Hypothalamus (tissue), 51 donors: ENCODE data around the gene PCNP.
"Not testable (repeated sequence)": the region's sequence is repeated elsewhere in the genome, so short reads cannot be mapped to it uniquely, and the experiment has no call there.

Experiments
- DNase-seq, 51 donors: peaks; one replicate each; lab custom pipeline; 2025; lab: John Stamatoyannopoulos, UW

The PCNP gene

DNA sequence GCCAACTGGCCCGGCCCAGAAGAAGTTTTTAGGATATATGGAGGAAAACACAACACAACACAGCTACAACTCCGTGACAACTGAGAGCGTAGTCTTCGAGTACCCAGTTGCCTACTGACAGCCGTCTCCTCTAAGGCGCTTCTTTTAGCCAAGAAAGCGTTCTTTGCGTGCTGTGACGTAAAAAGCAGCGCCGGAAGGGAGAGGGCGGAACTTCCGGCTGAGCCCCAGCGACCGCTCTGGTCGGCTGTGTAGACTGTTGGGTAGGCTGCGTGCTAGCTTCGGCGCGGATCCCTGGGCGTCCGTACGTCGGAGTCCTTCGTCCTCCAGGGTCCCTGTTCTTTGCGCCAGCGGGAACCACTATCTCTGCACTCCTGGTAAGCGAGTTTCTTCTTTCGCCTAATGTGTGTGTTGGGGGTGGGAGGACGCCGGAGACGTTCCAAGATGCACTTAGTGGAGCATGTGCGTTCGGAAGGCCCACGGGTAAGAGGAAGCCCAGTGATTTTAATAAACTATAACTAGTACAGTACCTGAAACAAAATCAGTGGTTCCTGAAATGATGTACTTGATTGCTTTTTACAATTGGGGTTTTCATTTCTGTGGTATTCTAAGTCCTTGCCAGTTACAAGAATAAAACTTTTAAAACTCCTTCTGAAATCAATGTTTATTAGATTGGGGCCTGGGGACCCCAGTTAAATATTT is 12.2 kb upstream of the PCNP start, which contains the start of gene TRMT10C:
TRMT10C (plus strand) TSS at position 239 of the 699 bp plus-strand sequence. CDS start 2,914 bp downstream, outside the sequence.
- DNase-seq = peak; percentile 39 to 93 (median 82)

DNA sequence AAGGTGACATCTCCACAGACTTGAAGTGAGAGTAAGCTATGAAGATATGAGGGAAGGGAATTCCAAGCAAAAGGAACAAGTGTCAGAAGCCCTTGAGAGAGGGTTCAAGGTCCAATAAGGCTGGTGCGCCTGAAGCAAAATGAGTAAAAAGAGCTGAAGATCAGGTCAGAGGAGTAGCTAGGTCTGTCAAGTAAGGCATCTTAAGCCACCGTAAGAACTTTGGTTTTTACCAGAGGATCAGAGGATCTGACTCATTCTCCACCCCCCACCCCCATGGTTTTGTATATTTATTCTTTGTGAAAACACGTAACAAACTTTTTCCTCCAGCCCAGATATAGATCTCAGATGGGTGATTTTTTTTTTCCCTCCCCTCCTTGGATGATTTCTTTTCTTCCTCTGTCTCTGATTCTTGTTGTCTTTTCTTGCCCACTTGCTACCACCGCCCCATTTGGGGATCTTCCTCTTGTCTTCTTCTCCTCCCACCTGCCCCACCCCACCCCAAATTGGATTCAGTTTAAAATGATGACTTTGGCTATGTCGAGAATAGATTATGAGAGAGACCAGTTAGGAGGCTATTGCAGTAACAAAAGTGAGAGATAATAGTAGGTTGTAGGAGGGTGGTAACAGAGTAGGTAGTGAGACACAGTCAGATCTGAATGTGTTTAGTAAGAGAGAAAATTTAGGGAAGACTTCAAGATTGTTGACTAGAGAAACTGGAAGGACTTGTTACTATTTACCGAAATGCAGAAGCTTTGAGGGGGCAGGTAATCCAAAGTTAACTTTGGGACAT is 6.3 kb upstream of the PCNP start:
- no peak for DNase-seq

DNA sequence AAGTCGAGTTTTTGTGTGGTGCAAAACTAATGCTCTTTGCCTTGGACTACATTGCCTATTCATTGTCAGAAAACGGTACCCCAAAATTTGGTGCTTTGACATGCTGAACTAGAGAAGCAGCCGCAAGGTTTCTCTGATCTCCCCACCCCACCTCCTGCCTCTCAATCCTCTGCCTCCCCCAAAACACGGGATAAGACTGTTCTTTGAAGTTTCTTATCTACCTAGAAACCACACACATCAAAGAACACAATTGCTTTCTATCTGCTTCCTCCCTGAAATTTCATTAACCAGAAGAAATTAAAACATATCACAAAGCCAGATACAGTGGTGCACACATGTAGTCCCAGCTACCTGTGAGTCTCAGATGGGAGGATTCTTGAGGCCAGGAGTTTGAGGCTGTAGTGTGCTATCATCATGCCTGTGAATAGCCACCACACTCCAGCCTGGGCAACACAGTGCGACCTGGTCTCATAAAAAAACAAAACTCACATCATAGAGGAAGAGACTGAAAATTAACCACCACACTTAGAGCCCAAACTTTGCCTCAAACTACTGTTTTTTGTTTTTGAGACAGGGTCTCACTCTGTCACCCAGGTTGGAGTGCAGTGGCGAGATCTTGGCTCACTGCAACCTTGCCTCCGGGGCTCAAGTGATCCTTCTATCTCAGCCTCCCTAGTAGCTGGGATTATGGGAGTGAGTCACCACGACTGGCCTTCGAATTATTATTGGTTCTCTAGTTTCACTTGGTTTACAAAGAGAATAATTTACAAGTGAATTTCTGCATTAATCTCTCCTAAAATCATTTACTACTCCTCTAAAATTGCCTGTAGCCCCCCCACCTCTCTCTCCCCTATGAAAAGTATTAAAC is 2.7 kb upstream of the PCNP start:
- no peak for DNase-seq

DNA sequence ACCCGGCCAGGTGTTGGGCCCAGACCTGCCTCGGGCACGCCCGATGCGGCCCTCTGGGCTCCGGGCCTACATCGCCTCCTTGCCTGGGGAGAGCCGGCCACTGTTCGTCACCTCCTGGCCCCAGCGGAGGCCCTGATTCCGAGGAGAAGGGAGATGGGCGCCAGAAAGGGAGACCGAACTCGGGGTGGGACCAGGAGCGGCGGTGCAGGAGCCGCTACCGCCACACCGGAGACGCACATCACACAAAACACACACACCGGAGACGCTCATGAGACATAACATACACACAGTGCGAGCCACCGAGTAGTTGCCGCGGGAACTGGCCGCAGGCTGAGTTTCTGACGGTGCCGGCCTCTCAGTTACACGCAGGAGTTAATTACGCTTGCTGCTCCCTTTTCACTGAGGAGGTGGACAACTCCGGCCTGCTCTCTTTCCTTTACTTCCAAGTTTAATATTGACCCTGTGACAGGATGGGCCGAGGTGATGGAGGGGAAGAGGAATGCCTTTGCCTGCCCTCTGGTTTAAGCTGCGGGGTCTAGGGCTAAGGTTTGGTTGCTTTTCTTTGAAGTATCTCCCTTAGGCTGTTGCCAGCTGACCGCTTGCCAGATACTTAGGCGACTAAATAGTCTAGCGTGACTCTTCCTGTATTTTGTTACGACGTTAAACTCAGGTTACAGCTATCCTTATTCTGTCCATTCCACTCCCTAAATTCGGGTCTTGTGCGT is 570 bp downstream of the PCNP start:
- DNase-seq = peak in 33 of 51 donors; percentile 16 to 85 (median 48)

DNA sequence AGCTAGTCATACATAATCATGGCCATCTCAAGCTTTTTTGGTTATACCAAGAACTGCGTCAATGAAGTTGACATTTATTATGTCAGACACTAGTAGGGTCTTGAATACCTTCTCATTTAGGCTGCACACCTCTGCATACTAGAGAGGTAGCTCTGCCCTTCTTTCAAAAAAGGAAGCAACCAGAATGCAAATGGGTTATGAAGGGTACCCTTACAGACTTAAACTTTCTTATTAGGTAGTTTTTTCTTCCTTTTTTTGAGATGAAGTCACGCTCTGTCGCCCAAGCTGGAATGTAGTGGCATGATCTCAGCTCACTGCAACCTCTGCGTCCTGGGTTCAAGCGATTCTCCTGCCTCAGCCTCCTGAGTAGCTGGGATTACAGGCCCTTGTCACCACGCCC is 3.3 kb downstream of the PCNP start:
- no peak for DNase-seq

DNA sequence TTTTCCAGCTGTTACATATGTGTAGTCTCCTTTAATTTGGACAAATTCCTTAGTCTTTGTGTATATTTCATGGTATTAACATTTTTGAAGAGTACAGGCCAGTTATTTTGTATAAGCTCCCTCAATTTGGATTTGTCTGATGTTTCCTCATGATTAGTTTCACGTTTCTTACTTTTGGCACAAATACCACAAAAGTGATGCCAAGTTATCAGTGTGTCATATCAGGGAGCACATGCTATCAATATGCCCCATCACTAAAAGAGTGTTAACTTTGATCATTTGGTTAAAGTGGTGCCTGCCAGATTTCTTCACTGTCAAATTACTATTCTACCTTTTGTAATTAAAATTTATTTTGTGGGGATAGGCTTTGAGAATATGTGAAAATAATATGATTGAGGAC is 14.6 kb downstream of the PCNP start:
- no peak for DNase-seq

DNA sequence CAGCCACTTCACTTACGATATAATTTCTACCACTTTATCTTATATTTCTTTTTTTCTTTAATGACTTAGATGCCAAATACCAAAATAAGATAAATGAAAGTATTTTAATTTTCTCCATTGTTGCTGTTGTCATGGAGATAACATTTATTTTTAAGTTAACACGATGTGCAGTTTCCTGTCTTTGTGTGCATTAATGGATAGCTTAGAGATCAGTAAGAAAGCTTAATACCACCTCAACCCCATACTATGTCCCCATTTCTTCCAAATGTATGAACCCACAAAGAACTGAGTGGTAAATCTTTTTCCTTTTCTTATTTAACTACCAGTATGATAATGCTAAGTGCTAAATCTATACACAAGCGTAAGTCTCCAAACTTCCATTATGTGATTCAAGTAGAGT is 17.1 kb downstream of the PCNP start:
- DNase-seq = no peak

DNA sequence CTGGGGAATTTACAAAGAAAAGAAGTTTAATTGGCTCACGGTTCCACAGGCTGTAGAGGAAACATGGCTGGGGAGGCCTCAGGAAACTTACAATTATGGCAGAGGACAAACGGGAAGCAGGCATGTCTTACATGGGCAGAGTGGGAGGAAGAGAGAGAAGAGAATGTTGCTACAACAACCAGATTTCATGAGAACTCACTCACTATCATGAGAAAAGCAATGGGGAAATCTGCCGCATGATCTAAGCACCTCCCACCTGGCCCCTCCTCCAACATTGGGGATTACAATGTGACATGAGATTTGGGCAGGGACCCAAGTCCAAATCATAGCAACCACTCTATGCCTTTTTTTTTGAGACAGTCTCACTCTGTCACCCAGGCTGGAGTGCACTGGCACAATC is 28.8 kb downstream of the PCNP start:
- DNase-seq = no peak

DNA sequence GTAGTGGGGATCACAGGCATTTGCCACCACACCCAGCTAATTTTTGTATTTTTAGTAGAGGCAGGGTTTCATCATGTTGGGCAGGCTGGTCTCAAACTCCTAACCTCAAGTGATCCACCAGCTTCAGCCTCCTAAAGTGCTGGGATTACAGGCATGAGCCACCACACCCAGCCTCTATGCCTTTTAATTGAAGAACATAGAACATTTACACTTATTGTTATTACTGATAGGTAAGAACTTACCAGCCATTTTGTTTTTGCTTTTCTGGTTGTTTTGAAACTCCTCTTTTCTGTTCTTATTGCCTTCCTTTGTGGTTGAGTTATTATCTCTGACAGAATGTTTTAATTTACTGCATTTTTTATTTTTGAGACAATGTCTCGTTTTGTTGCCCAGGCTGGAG is 29.2 kb downstream of the PCNP start:
- DNase-seq = no peak

DNA sequence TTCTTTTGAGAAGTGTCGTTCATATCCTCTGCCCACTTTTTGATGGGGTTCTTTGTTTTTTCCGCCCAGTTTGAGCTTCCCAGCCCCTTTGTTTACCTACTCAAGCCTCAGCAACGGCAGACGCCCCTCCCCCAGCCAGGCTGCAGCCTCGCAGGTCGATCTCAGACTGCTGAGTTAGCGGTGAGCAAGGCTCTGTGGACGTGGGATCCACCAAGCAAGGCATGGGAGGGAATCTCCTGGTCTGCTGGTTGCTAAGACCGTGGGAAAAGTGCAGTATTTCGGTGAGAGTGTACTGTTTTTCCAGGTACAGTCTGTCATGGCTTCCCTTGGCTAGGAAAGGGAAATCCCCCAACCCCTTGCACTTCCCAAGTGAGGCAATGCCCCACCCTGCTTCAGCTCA is 31.4 kb downstream of the PCNP start:
- not testable (repeated sequence) for DNase-seq

DNA sequence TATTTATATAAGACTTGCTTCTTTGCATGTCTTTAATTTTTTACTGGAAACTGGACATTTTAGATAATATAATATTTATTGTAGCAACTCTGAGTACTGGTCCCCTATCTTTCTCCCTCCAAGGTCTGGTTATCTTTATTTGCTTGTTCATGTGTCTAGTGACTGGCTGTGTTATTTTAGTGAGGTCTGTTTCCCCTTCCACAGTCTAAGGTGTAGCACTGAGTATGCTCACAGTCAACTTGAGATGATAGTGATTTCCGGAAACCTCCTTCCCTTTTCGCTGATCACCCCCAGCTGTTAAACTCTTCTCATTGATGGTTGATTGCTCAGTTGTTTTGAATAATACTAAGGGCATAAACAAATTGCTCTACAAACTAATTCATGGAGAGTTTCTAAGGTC is 37.0 kb downstream of the PCNP start:
- no peak for DNase-seq

DNA sequence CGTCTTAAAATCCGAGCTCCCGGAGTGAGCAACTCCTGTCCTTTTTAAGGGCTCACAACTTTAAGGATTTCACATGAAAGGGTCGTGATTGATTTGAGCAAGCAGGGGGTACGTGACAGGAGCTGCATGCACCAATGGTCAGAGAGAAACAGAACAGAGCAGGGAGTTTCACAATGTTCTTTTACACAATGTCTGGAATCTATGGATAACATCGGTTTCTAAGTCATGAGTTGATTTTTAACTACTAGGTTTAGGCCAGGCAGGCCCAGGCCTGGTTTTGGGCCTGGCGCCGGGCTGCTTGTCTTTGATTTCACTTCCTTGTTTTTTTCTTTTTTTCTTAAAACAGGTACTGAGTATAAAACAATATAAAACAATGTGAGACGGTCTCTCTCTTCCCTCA is 39.0 kb downstream of the PCNP start:
- not testable (repeated sequence) for DNase-seq

DNA sequence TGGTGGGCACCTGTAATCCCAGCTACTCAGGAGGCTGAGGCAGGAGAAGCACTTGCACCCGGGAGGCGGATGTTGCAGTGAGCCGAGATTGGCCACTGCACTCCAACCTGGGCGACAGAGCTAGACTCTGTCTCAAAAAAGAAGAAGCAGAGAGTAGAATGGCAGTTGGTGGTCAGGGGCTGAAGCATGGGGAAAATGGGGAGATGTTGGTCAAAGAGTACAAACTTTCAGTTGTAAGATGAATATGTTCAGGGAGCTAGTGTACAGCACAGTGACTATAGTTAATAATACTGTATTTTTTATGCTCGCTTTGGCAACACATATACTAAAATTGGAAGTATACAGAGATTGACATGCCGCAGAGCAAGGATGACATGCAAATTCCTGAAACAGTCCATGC is 41.5 kb downstream of the PCNP start:
- DNase-seq = no peak

DNA sequence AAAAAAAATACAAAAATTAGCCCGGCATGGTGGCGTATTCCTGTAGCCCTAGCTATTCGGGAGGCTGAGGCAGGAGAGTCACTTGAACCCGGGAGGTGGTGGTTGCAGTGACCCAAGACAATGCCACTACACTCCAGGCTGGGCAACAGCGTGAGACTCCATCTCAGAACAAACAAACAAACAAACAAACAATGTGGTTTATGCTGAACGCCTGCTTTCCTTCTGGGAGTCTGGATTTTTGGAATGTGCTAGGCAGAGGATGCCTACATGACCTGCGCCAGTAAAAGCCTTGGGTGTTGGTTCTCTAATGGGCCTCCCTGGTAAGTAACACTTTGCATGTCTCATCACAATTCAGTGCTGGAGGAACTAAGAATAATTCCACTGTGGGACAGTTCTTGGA is 43.5 kb downstream of the PCNP start:
- DNase-seq = no peak

DNA sequence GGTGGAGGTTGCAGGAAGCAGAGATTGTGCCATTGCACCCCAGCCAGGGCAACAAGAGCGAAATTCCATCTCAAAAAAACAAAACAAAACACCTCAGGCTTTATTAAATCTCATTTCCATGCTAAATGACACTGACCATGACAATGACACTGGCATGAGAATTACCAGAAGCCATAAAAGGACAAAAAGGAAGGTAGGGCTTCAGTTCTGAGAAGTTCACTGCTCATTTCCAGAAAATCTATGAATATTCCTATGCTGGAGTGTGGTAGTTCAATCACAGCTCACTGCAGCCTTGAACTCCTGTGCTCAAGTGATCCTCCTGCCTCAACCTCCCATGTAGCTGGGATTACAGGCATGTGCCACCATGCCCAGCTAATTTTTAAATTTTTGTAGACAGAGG is 44.7 kb downstream of the PCNP start:
- DNase-seq = no peak

DNA sequence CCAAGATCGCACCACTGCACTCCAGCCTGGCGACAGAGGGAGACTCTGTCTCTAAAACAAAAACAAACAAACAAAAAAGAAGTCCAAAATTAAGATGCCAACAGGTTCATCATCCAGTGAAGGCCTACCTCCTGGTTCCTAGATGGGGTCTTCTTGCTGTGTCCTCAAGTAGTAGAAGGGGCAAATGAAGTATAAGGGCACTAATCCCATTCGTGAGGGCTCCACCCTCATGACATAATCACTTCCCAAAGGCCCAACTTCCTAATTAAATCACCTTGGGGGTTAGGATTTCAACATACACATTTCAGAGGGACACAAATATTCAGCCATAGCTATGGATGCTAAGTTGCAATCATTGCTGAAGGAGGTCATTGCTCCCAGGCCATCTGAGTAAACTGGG is 45.8 kb downstream of the PCNP start:
- DNase-seq = no peak

DNA sequence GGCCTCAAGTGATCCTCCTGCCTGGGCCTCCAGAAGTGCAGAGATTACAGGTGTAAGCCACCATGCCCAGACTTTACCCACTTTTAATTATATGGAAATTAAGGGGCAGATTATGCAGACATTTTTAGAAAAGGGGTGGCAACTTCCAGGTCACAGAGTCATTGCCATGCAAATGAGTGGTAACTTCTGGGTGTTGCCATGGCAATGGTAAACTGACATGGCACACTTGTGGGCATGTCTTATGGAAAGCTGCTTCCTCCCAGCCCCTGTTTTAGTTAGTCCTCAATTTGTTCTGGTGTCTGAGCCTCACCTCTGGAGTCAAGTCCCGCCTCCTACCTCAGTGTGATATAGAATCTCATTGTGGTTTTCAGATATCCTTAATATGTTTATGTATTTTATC is 49.7 kb downstream of the PCNP start:
- no peak for DNase-seq

DNA sequence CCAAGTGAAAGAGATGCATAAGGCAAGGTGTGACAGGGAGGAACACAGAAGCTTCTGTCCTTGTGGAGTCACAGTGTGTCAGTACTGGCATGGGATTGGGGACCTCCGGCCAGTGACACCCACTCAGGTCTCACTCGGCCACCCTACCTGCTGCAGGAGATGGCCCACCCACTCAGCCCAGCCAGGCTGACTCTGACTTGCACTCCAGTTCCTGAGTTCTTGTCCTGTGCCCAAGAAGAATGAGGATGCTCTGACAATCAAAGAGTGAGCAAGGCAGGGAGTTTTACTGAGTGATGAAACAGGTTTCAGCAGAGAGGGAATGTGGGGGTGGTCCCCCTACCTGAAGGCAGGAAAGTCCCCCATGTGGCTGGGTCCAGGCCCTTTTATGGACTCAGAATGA is 50.9 kb downstream of the PCNP start:
- no peak for DNase-seq

DNA sequence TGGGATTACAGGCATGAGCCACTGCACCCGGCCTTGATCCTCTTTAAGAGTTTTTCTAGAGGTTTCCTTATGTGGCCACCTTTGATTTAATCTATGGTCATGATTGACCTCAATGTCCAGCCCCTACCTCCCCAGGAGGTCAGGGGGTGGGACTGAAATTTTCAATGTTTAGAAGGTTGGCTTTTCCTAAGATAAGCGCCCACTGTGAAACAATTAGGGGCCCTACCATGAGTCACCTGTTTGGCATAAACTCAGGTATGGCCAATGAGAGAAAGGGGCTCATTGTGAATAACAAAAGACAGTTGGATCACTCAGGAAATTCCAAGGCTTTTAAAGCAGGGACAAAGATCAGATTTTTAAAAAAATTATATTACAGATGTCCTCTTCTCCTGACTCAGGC is 51.9 kb downstream of the PCNP start:
- no peak for DNase-seq

DNA sequence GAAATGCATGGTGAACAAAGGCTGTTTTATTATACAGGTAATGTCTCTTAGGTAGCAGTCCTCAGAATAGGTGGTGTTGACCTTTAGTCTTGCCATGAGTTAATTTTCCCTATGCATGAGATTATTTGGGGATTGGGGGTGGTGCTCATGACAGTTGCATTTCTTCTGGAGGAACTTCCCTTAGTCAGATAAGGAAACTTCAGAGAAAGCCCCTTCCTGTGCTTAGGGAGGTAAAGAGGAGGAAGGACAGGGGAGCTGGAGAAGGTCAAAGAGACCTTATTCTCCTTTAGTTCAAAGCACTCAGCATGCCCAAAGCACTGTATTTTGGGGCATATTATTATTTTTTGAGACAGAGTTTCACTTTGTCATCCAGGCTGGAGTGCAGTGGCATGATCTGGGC is 55.2 kb downstream of the PCNP start:
- no peak for DNase-seq
